GM12874 (cell line): ENCODE data around the gene PLEKHA5.

Experiments used
- TF ChIP-seq, protein P1 (sequence below): IDR thresholded peaks from 2 replicates; pipeline ENCODE4 v1.5.1; 2011; ENCODE audit warnings: low read depth, mild to moderate bottlenecking, control low read depth, low read length, moderate library complexity; ENCODE audit not compliant: insufficient read depth

The PLEKHA5 gene

DNA sequence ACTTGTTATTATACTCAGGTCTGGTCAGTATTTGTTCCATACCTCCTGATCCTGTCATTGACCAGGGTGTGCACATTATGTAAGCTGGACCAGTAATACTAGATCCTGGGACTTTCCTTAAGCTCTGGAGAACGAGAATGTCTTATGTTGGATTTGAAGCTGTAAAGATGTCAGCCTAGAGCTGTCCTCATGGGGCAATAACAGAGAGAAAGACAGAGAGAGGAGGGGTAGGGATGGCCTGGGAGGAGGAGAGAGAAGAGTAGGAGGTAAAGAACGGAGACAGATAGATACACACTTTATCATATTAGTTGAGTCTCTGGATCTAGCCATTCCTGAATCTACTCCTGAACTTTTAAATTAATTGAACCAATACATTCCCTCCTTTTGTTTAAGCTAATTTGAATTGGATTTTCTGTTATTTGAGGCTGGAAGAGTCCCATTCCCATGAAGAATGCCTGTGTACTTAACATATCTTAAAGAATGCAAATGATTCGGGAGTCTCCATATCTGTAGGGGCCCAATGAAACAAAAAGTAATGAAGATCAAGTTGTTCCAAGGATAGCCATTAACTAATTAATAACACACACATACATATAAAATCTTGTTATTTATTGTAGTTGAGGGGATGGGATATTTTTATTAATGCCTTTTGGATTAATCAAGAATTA is 55.9 kb downstream of the PLEKHA5 start:
- TF ChIP-seq, protein P1, sequence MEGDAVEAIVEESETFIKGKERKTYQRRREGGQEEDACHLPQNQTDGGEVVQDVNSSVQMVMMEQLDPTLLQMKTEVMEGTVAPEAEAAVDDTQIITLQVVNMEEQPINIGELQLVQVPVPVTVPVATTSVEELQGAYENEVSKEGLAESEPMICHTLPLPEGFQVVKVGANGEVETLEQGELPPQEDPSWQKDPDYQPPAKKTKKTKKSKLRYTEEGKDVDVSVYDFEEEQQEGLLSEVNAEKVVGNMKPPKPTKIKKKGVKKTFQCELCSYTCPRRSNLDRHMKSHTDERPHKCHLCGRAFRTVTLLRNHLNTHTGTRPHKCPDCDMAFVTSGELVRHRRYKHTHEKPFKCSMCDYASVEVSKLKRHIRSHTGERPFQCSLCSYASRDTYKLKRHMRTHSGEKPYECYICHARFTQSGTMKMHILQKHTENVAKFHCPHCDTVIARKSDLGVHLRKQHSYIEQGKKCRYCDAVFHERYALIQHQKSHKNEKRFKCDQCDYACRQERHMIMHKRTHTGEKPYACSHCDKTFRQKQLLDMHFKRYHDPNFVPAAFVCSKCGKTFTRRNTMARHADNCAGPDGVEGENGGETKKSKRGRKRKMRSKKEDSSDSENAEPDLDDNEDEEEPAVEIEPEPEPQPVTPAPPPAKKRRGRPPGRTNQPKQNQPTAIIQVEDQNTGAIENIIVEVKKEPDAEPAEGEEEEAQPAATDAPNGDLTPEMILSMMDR: no peak

DNA sequence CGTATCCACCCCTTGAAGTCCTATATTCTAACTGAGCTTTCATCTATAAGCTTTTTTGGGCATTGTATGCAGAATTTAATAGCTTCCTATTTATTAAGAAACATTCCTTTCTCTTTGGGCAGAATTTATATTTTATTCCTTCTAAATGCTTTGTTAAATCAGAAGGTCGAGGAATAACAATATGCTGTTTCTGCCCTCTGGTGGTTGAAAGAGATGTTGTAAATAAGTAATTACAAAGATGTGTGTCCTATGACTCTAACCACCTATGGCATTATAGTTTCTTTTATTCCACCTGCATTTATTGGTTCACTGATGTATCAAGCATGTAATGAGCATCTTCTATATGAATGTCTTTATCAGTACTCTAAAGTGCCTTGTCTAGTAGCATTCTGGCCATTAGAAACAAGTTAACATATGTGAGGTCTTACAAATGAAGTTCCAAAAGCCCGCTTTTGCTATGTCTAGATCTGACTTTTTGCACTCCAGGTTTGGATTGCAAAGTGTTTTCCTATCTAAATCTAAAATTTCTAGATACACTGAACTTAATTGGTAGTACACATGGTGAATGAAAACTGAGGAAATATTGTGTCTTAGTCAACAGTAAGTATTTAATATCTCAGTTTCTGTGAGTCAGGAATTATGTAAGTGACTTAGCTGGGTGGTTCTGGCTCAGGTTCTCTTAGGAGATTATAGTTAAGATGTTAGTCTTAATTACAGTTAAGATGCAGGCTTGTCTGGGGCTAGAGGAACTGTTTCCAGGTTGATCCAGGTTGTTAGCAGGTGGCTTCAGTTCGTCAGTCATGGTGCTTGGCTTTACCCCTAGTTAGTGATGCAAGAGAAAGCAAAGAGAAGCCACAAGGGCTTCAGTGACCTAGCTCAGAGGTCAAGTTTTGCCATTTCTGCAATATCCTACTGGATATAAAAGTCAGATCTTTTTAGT is 57.5 kb downstream of the PLEKHA5 start:
- TF ChIP-seq, protein P1: peak; percentile 14; the same call in 1 of the 2 replicates

DNA sequence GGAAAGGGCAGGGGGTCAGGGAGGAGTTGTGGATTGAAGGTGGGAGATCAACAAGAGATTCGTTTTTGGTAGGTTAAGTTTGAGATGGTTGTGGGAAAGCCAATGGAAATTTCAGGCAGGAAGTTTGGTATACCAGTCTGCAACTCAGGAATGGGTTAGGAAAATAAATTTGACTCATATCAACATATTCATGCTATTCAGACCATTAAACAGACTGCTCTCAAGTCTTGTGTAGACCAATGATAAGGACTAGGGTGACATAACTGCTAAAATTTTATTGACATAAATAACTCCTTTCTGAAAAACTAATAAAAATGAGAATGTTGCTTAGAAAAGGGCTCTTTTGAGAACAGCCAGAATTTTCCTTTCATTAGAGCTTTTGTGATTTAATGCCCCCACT is 60.0 kb downstream of the PLEKHA5 start:
- TF ChIP-seq, protein P1: no peak

DNA sequence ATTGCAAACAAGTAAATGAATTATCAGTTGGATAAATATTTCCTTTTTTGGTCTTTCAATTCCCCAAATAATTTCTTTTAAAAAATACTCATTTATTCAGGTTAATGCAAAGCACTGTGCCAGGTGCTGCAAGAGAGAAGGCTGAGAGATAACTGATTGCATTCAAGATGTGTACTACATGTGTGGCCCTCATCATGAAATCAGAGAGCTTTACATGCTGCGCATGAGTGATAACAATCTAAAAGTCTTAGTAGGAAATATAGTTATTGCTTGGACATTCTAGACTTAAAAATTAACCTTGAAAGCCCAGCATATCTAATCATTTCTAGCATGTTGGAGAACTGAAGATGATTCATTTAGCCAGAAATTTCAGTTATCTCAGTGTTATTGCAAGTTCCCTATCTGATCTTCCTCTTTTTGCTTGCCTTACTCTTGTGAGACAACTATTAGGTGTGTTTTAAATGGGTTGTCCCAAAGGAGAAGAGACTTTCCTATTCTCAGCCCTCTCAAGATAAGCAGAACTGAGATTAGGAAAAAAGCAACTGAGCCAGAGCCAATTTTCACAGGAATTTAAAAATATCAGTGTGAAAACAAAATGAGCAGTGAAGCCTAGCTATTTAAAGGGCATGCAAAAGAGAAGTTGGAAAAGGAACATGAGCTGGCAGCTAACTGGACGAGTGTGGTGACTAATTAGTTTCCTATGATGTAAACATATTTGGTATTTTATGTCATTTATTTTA is 60.9 kb downstream of the PLEKHA5 start:
- TF ChIP-seq, protein P1: no peak

DNA sequence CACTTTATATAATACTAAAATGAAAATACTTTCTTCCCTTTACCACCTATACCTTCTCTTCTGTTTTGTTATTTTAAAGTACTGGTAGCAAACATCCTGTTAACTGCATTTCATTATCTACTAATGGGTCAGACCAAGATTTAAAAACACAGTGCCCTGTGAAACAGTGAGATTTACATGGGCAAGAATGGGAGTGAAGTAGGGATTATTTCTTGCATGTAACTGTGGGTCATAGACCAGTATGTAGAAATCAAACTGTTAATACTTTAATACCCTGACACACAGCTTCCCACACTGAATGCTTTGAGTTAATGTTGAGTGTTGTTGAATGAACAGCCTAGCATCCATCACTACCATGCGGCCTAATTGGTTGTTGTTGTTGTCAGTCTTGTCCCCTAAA is 61.6 kb downstream of the PLEKHA5 start:
- TF ChIP-seq, protein P1: no peak

DNA sequence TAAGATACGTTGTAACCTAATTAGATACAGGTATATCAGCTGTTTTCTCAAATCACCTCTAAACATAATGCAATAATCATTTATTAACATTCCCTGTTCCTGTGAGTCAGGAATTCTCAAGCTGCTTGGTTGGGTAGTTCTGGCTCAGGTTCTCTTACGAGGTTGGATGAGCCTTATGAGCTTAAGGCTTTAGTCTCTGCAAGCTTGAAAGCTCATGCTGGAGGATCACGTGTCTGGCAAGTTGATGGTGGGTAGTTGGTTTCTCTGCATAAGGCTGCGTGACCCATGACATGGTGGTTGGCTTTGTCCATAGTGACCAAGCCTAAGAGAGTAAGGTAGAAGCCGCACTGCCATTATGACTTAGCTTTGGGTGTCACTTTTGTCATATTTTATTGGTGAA is 62.0 kb downstream of the PLEKHA5 start:
- TF ChIP-seq, protein P1: no peak

DNA sequence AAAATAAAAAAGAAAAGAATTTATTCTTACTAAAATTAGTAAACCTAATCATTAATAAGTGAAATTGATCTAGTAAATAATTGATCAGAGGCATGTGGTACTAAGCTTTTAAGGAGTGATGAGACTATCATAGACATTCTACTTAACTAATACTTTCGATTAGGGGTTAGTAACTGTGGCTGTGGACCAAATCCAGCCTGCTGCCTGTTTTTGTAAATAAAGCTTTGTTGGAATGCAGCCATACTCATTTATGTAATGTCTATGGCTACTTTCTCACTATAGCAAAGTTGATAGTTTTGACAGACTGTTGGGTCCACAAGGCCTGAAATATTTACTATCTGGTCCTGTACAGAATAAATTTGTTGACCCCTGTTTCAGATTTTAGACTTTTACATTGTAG is 63.2 kb downstream of the PLEKHA5 start:
- TF ChIP-seq, protein P1: no peak
